Measurements from ENCODE around the gene BICC1. TPM values are rescaled to one million over a fixed set of nuclear protein-coding genes. Genes with fewer than 3 reads are reported as not detected.

The BICC1 gene
- total RNA-seq, 1 experiment from 2014 or later: 13.9 TPM

- ATAC-seq: no peak
- Histone ChIP-seq H3K4me2 (ENCODE audit: low read length) (no peak overlapping the region), H3K4me1 (ENCODE audit: insufficient read depth, low read length) (no peaks in the 10 kb centered on the region), H3K79me2 (ENCODE audit: low read length) (no peaks in the 10 kb centered on the region), H4K20me1 (ENCODE audit: low read length) (no peaks in the 10 kb centered on the region), H3K9me2 (replicated peaks; ENCODE audit: low read length) (no peaks in the 10 kb centered on the region), H3K27me3 (ENCODE audit: low read length) (peaks cover 19% of the 10 kb centered on the region), H2AFZ (ENCODE audit: low read length) (no peak overlapping the region), H3K4me3 (ENCODE audit: low read length) (no peak overlapping the region), H3K9ac (ENCODE audit: low read length) (no peak overlapping the region), H3K36me3 (ENCODE audit: low read depth, low read length) (no peaks in the 10 kb centered on the region), H3K27ac (ENCODE audit: low read length) (no peak overlapping the region), H3F3A (ENCODE audit: low read length, unreplicated experiment) (no peaks in the 10 kb centered on the region), H3K9me3 (ENCODE audit: low read length) (no peaks in the 10 kb centered on the region)
- no TSS peak for BruUV-seq (replicated peaks)
- CTCF ChIA-PET: no interaction called here
- POLR2A ChIA-PET (ENCODE audit: unreplicated experiment): no interaction called here
- DNase-seq: no peak
- intact Hi-C loops (cut with micrococcal nuclease): no loop called here
- TF ChIP-seq EZH2 (IDR thresholded peaks at IDR 0.05; ENCODE audit: low read length, unreplicated experiment) (no peak), EZH2phosphoT487 (IDR thresholded peaks at IDR 0.05; ENCODE audit: borderline replicate concordance, low read length) (no peak)
- TF ChIP-seq, protein P1, sequence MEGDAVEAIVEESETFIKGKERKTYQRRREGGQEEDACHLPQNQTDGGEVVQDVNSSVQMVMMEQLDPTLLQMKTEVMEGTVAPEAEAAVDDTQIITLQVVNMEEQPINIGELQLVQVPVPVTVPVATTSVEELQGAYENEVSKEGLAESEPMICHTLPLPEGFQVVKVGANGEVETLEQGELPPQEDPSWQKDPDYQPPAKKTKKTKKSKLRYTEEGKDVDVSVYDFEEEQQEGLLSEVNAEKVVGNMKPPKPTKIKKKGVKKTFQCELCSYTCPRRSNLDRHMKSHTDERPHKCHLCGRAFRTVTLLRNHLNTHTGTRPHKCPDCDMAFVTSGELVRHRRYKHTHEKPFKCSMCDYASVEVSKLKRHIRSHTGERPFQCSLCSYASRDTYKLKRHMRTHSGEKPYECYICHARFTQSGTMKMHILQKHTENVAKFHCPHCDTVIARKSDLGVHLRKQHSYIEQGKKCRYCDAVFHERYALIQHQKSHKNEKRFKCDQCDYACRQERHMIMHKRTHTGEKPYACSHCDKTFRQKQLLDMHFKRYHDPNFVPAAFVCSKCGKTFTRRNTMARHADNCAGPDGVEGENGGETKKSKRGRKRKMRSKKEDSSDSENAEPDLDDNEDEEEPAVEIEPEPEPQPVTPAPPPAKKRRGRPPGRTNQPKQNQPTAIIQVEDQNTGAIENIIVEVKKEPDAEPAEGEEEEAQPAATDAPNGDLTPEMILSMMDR (conservative IDR thresholded peaks at IDR 0.05; ENCODE audit: low read depth, low read length): no peak
Measured at GRCh38 chr10:58718596-58718995, 205.9 kb downstream of the BICC1 start.

GRCh38 chr10:58721601-58722281 lies 209.1 kb downstream of the BICC1 start:
- no peak overlapping the region for H3K4me2 ChIP-seq (ENCODE audit: low read length)
- no peaks in the 10 kb centered on the region for H3K36me3 ChIP-seq (ENCODE audit: low read depth, low read length)
- ATAC-seq (no peak), DNase-seq (no peak)
- no peak overlapping the region for H2AFZ ChIP-seq (ENCODE audit: low read length)
- H4K20me1 ChIP-seq (ENCODE audit: low read length): no peaks in the 10 kb centered on the region
- no peak overlapping the region for H3K27ac ChIP-seq (ENCODE audit: low read length)
- intact Hi-C loops (cut with micrococcal nuclease): loop anchor here (1.0 kb wide), 1 partner anchor 30 kb away; no protein-coding TSS in a partner anchor
- TF ChIP-seq, protein P1 (conservative IDR thresholded peaks at IDR 0.05; ENCODE audit: low read depth, low read length): no peak
- TF ChIP-seq EZH2phosphoT487 (IDR thresholded peaks at IDR 0.05; ENCODE audit: borderline replicate concordance, low read length) (no peak), EZH2 (IDR thresholded peaks at IDR 0.05; ENCODE audit: low read length, unreplicated experiment) (no peak)
- ChIA-PET CTCF (no interaction called here), POLR2A (ENCODE audit: unreplicated experiment) (no interaction called here)
- H3F3A ChIP-seq (ENCODE audit: low read length, unreplicated experiment): no peaks in the 10 kb centered on the region
- no peaks in the 10 kb centered on the region for H3K4me1 ChIP-seq (ENCODE audit: insufficient read depth, low read length)
- no peaks in the 10 kb centered on the region for H3K9me3 ChIP-seq (ENCODE audit: low read length)
- no peak overlapping the region for H3K4me3 ChIP-seq (ENCODE audit: low read length)
- H3K27me3 ChIP-seq (ENCODE audit: low read length): no peaks in the 10 kb centered on the region; the same call in 1 of the 2 replicates
- BruUV-seq (replicated peaks): no TSS peak
- no peak overlapping the region for H3K9ac ChIP-seq (ENCODE audit: low read length)
- H3K9me2 ChIP-seq (replicated peaks; ENCODE audit: low read length): no peaks in the 10 kb centered on the region
- no peaks in the 10 kb centered on the region for H3K79me2 ChIP-seq (ENCODE audit: low read length)

GRCh38 chr10:58723186-58723585 lies 210.5 kb downstream of the BICC1 start:
- no peak overlapping the region for H3K4me2 ChIP-seq (ENCODE audit: low read length)
- ATAC-seq (no peak), DNase-seq (no peak)
- intact Hi-C loops (cut with micrococcal nuclease): no loop called here
- H3K27me3 ChIP-seq (ENCODE audit: low read length): no peaks in the 10 kb centered on the region; the same call in 1 of the 2 replicates
- ChIA-PET CTCF (no interaction called here), POLR2A (ENCODE audit: unreplicated experiment) (no interaction called here)
- H3K9ac ChIP-seq (ENCODE audit: low read length): no peak overlapping the region
- H2AFZ ChIP-seq (ENCODE audit: low read length): no peak overlapping the region
- H4K20me1 ChIP-seq (ENCODE audit: low read length): no peaks in the 10 kb centered on the region
- H3F3A ChIP-seq (ENCODE audit: low read length, unreplicated experiment): no peaks in the 10 kb centered on the region
- no peaks in the 10 kb centered on the region for H3K9me3 ChIP-seq (ENCODE audit: low read length)
- peaks cover 5% of the 10 kb centered on the region; the same call in 1 of the 2 replicates for H3K4me1 ChIP-seq (ENCODE audit: insufficient read depth, low read length)
- H3K4me3 ChIP-seq (ENCODE audit: low read length): no peak overlapping the region
- no TSS peak for BruUV-seq (replicated peaks)
- H3K79me2 ChIP-seq (ENCODE audit: low read length): no peaks in the 10 kb centered on the region
- H3K9me2 ChIP-seq (replicated peaks; ENCODE audit: low read length): no peaks in the 10 kb centered on the region
- H3K27ac ChIP-seq (ENCODE audit: low read length): no peak overlapping the region
- no peaks in the 10 kb centered on the region for H3K36me3 ChIP-seq (ENCODE audit: low read depth, low read length)
- TF ChIP-seq EZH2 (IDR thresholded peaks at IDR 0.05; ENCODE audit: low read length, unreplicated experiment) (no peak), EZH2phosphoT487 (IDR thresholded peaks at IDR 0.05; ENCODE audit: borderline replicate concordance, low read length) (no peak)
- TF ChIP-seq, protein P1 (conservative IDR thresholded peaks at IDR 0.05; ENCODE audit: low read depth, low read length): no peak

Measured in PC-3 (cell line).